Spleen (tissue), 7 donors: Measurements from ENCODE around the gene FDXACB1.

ENCODE experiments used
- POLR2A ChIP-seq, 3 donors: fragments of 450-650 bp; IDR thresholded peaks; one replicate each; pipeline ENCODE4 v1.5.1; 2017; ENCODE audit warnings: antibody characterized with exemption in 3 of 3, mild to moderate bottlenecking in 1 of 3
- POLR2AphosphoS5 ChIP-seq, 3 donors: sonication (generic); formaldehyde crosslinking; IDR thresholded peaks; one replicate each; pipeline ENCODE4 v1.5.1; 2017; ENCODE audit warnings: antibody characterized with exemption in 3 of 3
- TF ChIP-seq, protein P1 (sequence below), 11 experiments: fragments of 200-600 bp in 7 of 11; fragments of 450-650 bp in 4 of 11; sonication (generic) in 4 of 11; IDR thresholded peaks in 8 of 11; conservative IDR thresholded peaks in 3 of 11; 1 replicate in 7 of 11; 2 replicates in 4 of 11; pipeline versions ENCODE4 v1.4.0 to v1.8.0; 2016 to 2021; ENCODE audit warnings: antibody characterized with exemption in 11 of 11, inconsistent platforms in 4 of 11, mild to moderate bottlenecking in 1 of 11
- donor health status: DM: no; HTN: no; CAD: no; lungs with moderate emphysema.
- donor health status: DM: no; HTN: no; CAD: no.
- donor health status: DM: no; HTN: no; CAD: no.

DNA sequence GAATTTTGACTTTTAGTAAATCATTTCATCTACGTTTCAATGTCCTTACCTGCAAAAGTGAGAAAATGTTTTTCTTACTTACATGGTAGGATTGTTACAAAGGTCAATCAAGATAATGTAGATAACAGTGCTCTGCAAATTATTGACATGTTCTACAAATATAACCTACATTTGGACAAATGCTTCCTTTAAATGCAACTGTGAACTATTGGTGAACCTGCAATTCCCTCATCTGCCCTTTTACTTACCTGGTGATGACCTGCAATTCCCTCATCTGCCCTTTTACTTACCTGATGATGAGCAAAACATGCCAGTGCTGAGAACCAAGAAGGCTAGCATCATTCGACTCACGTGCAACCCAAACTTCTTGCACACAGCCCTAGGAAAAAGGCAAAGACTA lies 18.7 kb downstream of the FDXACB1 start:
- TF ChIP-seq, protein P1, sequence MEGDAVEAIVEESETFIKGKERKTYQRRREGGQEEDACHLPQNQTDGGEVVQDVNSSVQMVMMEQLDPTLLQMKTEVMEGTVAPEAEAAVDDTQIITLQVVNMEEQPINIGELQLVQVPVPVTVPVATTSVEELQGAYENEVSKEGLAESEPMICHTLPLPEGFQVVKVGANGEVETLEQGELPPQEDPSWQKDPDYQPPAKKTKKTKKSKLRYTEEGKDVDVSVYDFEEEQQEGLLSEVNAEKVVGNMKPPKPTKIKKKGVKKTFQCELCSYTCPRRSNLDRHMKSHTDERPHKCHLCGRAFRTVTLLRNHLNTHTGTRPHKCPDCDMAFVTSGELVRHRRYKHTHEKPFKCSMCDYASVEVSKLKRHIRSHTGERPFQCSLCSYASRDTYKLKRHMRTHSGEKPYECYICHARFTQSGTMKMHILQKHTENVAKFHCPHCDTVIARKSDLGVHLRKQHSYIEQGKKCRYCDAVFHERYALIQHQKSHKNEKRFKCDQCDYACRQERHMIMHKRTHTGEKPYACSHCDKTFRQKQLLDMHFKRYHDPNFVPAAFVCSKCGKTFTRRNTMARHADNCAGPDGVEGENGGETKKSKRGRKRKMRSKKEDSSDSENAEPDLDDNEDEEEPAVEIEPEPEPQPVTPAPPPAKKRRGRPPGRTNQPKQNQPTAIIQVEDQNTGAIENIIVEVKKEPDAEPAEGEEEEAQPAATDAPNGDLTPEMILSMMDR (IDR thresholded peaks at IDR 0.05 in 8 of 11, conservative IDR thresholded peaks at IDR 0.05 in 3 of 11): no peak
- TF ChIP-seq POLR2A (IDR thresholded peaks at IDR 0.05) (no peak), POLR2AphosphoS5 (IDR thresholded peaks at IDR 0.05) (no peak)
